ENCODE data around the gene ABHD16A. TPM values are rescaled to one million over a fixed set of nuclear protein-coding genes. Genes with fewer than 3 reads are reported as not detected.

The ABHD16A gene
- total and polyA plus RNA-seq, 2 of the 13 experiments (the other 11 are each of a cell fraction or from before 2014, with no cell fraction given) = 43.5 to 45.4 TPM

DNA sequence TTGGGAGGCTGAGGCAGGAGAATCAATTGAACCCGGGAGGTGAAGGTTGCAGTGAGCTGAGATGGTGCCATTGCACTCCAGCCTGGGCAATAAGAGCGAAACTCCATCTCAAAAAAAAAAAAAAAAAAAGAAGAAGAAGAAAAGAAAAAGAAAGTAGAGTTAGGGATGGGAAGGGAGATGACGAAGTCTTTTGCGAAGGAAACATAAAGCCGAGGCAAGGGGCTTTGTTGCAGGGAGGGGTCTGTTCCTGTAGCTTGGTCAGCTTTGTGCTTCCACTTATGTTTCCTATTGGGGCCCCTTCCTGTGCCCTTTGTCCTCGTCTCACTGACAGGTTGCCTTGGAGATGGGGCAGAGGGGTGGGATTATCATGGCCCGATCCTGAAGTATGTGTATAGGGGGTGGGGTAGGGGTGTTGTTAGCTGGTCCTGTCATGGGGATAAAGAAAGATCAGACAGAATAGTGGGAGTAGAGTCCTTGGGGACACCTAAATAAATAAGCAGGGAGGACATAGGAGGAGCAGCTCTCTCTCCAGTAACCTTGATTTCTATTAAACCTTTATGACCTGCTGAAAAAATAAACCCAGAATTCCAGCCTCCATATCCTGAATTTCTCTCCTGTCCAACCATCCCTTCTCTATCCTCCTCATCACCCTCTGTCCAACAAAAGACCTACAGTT is 34.3 kb upstream of the ABHD16A start (continued):
- TF ChIP-seq, protein P1, sequence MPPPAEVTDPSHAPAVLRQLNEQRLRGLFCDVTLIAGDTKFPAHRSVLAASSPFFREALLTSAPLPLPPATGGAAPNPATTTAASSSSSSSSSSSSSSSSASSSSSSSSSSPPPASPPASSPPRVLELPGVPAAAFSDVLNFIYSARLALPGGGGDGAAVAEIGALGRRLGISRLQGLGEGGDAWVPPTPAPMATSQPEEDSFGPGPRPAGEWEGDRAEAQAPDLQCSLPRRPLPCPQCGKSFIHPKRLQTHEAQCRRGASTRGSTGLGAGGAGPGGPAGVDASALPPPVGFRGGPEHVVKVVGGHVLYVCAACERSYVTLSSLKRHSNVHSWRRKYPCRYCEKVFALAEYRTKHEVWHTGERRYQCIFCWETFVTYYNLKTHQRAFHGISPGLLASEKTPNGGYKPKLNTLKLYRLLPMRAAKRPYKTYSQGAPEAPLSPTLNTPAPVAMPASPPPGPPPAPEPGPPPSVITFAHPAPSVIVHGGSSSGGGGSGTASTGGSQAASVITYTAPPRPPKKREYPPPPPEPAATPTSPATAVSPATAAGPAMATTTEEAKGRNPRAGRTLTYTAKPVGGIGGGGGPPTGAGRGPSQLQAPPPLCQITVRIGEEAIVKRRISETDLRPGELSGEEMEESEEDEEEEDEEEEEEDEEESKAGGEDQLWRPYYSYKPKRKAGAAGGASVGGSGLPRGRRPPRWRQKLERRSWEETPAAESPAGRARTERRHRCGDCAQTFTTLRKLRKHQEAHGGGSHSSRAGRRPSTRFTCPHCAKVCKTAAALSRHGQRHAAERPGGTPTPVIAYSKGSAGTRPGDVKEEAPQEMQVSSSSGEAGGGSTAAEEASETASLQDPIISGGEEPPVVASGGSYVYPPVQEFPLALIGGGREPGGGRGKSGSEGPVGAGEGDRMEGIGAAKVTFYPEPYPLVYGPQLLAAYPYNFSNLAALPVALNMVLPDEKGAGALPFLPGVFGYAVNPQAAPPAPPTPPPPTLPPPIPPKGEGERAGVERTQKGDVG (CRISPR knock-in tag; IDR thresholded peaks at IDR 0.05; ENCODE audit: borderline replicate concordance) = no peak
- 0 out of 2 replicates have a peak, but pooled peaks have one; percentile 14 for TF ChIP-seq ZNF143 (CRISPR knock-in tag; IDR thresholded peaks at IDR 0.05)
- TF ChIP-seq, protein P2, sequence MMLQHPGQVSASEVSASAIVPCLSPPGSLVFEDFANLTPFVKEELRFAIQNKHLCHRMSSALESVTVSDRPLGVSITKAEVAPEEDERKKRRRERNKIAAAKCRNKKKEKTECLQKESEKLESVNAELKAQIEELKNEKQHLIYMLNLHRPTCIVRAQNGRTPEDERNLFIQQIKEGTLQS (CRISPR knock-in tag; IDR thresholded peaks at IDR 0.05) = no peak; the same call in 1 of the 2 replicates
- TF ChIP-seq, protein P3, sequence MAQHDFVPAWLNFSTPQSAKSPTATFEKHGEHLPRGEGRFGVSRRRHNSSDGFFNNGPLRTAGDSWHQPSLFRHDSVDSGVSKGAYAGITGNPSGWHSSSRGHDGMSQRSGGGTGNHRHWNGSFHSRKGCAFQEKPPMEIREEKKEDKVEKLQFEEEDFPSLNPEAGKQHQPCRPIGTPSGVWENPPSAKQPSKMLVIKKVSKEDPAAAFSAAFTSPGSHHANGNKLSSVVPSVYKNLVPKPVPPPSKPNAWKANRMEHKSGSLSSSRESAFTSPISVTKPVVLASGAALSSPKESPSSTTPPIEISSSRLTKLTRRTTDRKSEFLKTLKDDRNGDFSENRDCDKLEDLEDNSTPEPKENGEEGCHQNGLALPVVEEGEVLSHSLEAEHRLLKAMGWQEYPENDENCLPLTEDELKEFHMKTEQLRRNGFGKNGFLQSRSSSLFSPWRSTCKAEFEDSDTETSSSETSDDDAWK (CRISPR knock-in tag; IDR thresholded peaks at IDR 0.05) = no peak
- peak; percentile 79 for TF ChIP-seq SIN3A (IDR thresholded peaks at IDR 0.05; ENCODE audit: borderline replicate concordance, low read depth, low read length)
- TF ChIP-seq, protein P4, sequence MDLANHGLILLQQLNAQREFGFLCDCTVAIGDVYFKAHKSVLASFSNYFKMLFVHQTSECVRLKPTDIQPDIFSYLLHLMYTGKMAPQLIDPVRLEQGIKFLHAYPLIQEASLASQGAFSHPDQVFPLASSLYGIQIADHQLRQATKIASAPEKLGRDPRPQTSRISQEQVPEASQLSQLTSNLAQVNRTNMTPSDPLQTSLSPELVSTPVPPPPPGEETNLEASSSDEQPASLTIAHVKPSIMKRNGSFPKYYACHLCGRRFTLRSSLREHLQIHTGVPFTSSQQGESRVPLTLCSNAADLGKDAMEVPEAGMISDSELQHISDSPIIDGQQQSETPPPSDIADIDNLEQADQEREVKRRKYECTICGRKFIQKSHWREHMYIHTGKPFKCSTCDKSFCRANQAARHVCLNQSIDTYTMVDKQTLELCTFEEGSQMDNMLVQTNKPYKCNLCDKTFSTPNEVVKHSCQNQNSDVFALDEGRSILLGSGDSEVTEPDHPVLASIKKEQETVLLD (CRISPR knock-in tag; IDR thresholded peaks at IDR 0.05; ENCODE audit: low read depth) = no peak
- TF ChIP-seq, protein P5, sequence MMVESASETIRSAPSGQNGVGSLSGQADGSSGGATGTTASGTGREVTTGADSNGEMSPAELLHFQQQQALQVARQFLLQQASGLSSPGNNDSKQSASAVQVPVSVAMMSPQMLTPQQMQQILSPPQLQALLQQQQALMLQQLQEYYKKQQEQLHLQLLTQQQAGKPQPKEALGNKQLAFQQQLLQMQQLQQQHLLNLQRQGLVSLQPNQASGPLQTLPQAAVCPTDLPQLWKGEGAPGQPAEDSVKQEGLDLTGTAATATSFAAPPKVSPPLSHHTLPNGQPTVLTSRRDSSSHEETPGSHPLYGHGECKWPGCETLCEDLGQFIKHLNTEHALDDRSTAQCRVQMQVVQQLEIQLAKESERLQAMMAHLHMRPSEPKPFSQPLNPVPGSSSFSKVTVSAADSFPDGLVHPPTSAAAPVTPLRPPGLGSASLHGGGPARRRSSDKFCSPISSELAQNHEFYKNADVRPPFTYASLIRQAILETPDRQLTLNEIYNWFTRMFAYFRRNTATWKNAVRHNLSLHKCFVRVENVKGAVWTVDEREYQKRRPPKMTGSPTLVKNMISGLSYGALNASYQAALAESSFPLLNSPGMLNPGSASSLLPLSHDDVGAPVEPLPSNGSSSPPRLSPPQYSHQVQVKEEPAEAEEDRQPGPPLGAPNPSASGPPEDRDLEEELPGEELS (CRISPR knock-in tag; IDR thresholded peaks at IDR 0.05) = peak; percentile 86
- no peak for TF ChIP-seq ZNF773 (CRISPR knock-in tag; IDR thresholded peaks at IDR 0.05; ENCODE audit: borderline replicate concordance)
- TF ChIP-seq ZNF777 (CRISPR knock-in tag; IDR thresholded peaks at IDR 0.05) = no peak
- TF ChIP-seq, protein P6, sequence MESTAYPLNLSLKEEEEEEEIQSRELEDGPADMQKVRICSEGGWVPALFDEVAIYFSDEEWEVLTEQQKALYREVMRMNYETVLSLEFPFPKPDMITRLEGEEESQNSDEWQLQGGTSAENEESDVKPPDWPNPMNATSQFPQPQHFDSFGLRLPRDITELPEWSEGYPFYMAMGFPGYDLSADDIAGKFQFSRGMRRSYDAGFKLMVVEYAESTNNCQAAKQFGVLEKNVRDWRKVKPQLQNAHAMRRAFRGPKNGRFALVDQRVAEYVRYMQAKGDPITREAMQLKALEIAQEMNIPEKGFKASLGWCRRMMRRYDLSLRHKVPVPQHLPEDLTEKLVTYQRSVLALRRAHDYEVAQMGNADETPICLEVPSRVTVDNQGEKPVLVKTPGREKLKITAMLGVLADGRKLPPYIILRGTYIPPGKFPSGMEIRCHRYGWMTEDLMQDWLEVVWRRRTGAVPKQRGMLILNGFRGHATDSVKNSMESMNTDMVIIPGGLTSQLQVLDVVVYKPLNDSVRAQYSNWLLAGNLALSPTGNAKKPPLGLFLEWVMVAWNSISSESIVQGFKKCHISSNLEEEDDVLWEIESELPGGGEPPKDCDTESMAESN (CRISPR knock-in tag; conservative IDR thresholded peaks at IDR 0.05) = no peak; the same call in 1 of the 2 replicates
- TF ChIP-seq, protein P7, sequence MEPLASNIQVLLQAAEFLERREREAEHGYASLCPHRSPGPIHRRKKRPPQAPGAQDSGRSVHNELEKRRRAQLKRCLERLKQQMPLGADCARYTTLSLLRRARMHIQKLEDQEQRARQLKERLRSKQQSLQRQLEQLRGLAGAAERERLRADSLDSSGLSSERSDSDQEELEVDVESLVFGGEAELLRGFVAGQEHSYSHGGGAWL (CRISPR knock-in tag; IDR thresholded peaks at IDR 0.05) = 0 out of 2 replicates have a peak, but pooled peaks have one; percentile 16
- TF ChIP-seq, protein P8, sequence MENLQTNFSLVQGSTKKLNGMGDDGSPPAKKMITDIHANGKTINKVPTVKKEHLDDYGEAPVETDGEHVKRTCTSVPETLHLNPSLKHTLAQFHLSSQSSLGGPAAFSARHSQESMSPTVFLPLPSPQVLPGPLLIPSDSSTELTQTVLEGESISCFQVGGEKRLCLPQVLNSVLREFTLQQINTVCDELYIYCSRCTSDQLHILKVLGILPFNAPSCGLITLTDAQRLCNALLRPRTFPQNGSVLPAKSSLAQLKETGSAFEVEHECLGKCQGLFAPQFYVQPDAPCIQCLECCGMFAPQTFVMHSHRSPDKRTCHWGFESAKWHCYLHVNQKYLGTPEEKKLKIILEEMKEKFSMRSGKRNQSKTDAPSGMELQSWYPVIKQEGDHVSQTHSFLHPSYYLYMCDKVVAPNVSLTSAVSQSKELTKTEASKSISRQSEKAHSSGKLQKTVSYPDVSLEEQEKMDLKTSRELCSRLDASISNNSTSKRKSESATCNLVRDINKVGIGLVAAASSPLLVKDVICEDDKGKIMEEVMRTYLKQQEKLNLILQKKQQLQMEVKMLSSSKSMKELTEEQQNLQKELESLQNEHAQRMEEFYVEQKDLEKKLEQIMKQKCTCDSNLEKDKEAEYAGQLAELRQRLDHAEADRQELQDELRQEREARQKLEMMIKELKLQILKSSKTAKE (CRISPR knock-in tag; IDR thresholded peaks at IDR 0.05; ENCODE audit: borderline replicate concordance) = peak; percentile 90
